ENCODE measurements around the gene SLC18A3. TPM values are rescaled to one million over a fixed set of nuclear protein-coding genes. Genes with fewer than 3 reads are reported as not detected.

The SLC18A3 gene
- total and polyA plus RNA-seq, 2 experiments from 2014 or later: 0.16 TPM; not detected in 1

- no peak for TF ChIP-seq ZNF462 (CRISPR knock-in tag; IDR thresholded peaks at IDR 0.05)
Observed at GRCh38 chr10:49631975-49632374, 21.9 kb downstream of the SLC18A3 start (continued).

GRCh38 chr10:49632406-49633317, 22.6 kb downstream of the SLC18A3 start:
- Histone ChIP-seq H3K4me1 (ENCODE audit: insufficient read depth) (no peaks in the 10 kb centered on the region), H3K4me3 (no peak overlapping the region), H3K4me2 (no peak overlapping the region), H3K27ac (ENCODE audit: low read depth) (no peak overlapping the region), H2AFZ (no peak overlapping the region), H3K79me2 (replicated peaks; ENCODE audit: insufficient read depth) (no peaks in the 10 kb centered on the region), H3K27me3 (ENCODE audit: insufficient read depth) (no peaks in the 10 kb centered on the region), H3K36me3 (ENCODE audit: insufficient read depth) (no peaks in the 10 kb centered on the region), H3K9me2 (ENCODE audit: insufficient read depth) (no peaks in the 10 kb centered on the region), H4K20me1 (replicated peaks; ENCODE audit: insufficient read depth) (no peaks in the 10 kb centered on the region), H3F3A (replicated peaks; ENCODE audit: low read depth) (no peaks in the 10 kb centered on the region)
- DNase-seq (ENCODE audit: low spot score) (no peak), ATAC-seq (no peak)
- H3K27me3 Mint-ChIP-seq (ENCODE audit: insufficient read depth, low read depth, poor library complexity): no peaks in the 10 kb centered on the region
- no peaks in the 10 kb centered on the region; the same call in 2 of the 3 replicates for H3K4me1 Mint-ChIP-seq
- H3K36me3 Mint-ChIP-seq (ENCODE audit: low read depth): no peaks in the 10 kb centered on the region
- H3K4me3 Mint-ChIP-seq: no peak overlapping the region
- no peak overlapping the region for H3K27ac Mint-ChIP-seq
- H3K9me3 Mint-ChIP-seq: no peaks in the 10 kb centered on the region
- TF ChIP-seq EZH2phosphoT487 (IDR thresholded peaks at IDR 0.05; ENCODE audit: unreplicated experiment) (no peak), ZNF462 (CRISPR knock-in tag; IDR thresholded peaks at IDR 0.05) (no peak), CREB1 (CRISPR knock-in tag; IDR thresholded peaks at IDR 0.05; ENCODE audit: low read depth) (no peak), EZH2 (IDR thresholded peaks at IDR 0.05; ENCODE audit: low read depth, unreplicated experiment) (no peak), CTCF (conservative IDR thresholded peaks at IDR 0.05; ENCODE audit: low read depth in 2 of 2) (no peak)

All from GM23338 (cell line).